Astrocyte (in vitro differentiated cells and primary cell): ENCODE data around the gene FBXO44.

ENCODE experiments used
- EZH2 ChIP-seq: IDR thresholded peaks from 2 replicates; pipeline ENCODE4 v1.6.1; 2012; ENCODE audit warnings: mild to moderate bottlenecking, low read length, inconsistent platforms; ENCODE audit not compliant: insufficient read depth
- TF ChIP-seq, protein P1 (sequence below): IDR thresholded peaks from 2 replicates; pipeline ENCODE4 v1.5.1; 2011; ENCODE audit warnings: low read depth, mild to moderate bottlenecking, inconsistent platforms, low read length, moderate library complexity; ENCODE audit not compliant: insufficient read depth

- TF ChIP-seq, protein P1, sequence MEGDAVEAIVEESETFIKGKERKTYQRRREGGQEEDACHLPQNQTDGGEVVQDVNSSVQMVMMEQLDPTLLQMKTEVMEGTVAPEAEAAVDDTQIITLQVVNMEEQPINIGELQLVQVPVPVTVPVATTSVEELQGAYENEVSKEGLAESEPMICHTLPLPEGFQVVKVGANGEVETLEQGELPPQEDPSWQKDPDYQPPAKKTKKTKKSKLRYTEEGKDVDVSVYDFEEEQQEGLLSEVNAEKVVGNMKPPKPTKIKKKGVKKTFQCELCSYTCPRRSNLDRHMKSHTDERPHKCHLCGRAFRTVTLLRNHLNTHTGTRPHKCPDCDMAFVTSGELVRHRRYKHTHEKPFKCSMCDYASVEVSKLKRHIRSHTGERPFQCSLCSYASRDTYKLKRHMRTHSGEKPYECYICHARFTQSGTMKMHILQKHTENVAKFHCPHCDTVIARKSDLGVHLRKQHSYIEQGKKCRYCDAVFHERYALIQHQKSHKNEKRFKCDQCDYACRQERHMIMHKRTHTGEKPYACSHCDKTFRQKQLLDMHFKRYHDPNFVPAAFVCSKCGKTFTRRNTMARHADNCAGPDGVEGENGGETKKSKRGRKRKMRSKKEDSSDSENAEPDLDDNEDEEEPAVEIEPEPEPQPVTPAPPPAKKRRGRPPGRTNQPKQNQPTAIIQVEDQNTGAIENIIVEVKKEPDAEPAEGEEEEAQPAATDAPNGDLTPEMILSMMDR: no peak
- TF ChIP-seq EZH2: no peak
Observed at GRCh38 chr1:11647333-11647732, 7.3 kb upstream of the FBXO44 start.
